CD14-positive monocyte (primary cell): ENCODE results near the gene ASTN2. TPM values are rescaled to one million over a fixed set of nuclear protein-coding genes. Genes with fewer than 3 reads are reported as not detected.
"Not testable (repeated sequence)": the region's sequence is repeated elsewhere in the genome, so short reads cannot be mapped to it uniquely, and the experiment has no call there.

Experiments used
- DNase-seq, 3 donors: peaks; one replicate each; pipeline ENCODE4 v3.0.0-alpha.2; 2011 to 2022
- H2AFZ ChIP-seq: 2 replicates; pipeline ENCODE4 v1.6.0; 2012; ENCODE audit warnings: mild to moderate bottlenecking, low read depth, low read length, inconsistent platforms; ENCODE audit not compliant: insufficient read depth, poor library complexity, severe bottlenecking
- H3K27ac ChIP-seq, 2 donors: 1 replicate in 1 of 2; 2 replicates in 1 of 2; pipeline ENCODE4 v1.5.1; 2012 to 2013; ENCODE audit warnings: low read length in 2 of 2, control low read depth in 1 of 2, inconsistent platforms in 1 of 2, low read depth in 1 of 2, mild to moderate bottlenecking in 1 of 2
- H3K27me3 ChIP-seq, 2 donors: one replicate each; pipeline versions ENCODE4 v1.6.0 to v1.6.1; 2011 to 2013; ENCODE audit warnings: low read length in 2 of 2; ENCODE audit not compliant: control insufficient read depth in 2 of 2, insufficient read depth in 2 of 2
- H3K36me3 ChIP-seq, 2 donors: replicated peaks in 1 of 2; 1 replicate in 1 of 2; 2 replicates in 1 of 2; pipeline versions ENCODE4 v1.5.1 to v1.6.1; 2012 to 2013; ENCODE audit warnings: low read length in 2 of 2, control low read depth in 1 of 2, inconsistent platforms in 1 of 2, mild to moderate bottlenecking in 1 of 2; ENCODE audit not compliant: insufficient read depth in 2 of 2, control insufficient read depth in 1 of 2
- H3K4me1 ChIP-seq, 2 donors: 1 replicate in 1 of 2; 2 replicates in 1 of 2; pipeline versions ENCODE4 v1.5.1 to v1.6.1; 2012 to 2013; ENCODE audit warnings: low read length in 2 of 2, control low read depth in 1 of 2, inconsistent platforms in 1 of 2, mild to moderate bottlenecking in 1 of 2, moderate library complexity in 1 of 2; ENCODE audit not compliant: insufficient read depth in 2 of 2, control insufficient read depth in 1 of 2
- H3K4me2 ChIP-seq: replicated peaks from 2 replicates; pipeline ENCODE3; 2012; ENCODE audit warnings: low read length, moderate library complexity, mild to moderate bottlenecking; ENCODE audit not compliant: poor library complexity, severe bottlenecking; ENCODE audit errors: extremely low read depth
- H3K4me3 ChIP-seq, 3 experiments: fragments of 200-600 bp in 1 of 3; sonication (generic) in 1 of 3; replicated peaks in 1 of 3; 1 replicate in 2 of 3; 2 replicates in 1 of 3; pipeline ENCODE4 v1.5.1; 2011 to 2013; ENCODE audit warnings: low read length in 3 of 3, mild to moderate bottlenecking in 3 of 3, control low read depth in 2 of 3, low read depth in 2 of 3, inconsistent platforms in 1 of 3, moderate library complexity in 1 of 3
- H3K79me2 ChIP-seq: 2 replicates; pipeline ENCODE4 v1.6.0; 2012; ENCODE audit warnings: mild to moderate bottlenecking, control low read depth, inconsistent platforms, low read length, moderate library complexity; ENCODE audit not compliant: insufficient read depth
- H3K9ac ChIP-seq: 2 replicates; pipeline ENCODE4 v1.6.0; 2017; ENCODE audit warnings: low read length, mild to moderate bottlenecking; ENCODE audit not compliant: insufficient read depth, poor library complexity, severe bottlenecking
- H3K9me3 ChIP-seq, 2 donors: replicated peaks in 1 of 2; 1 replicate in 1 of 2; 2 replicates in 1 of 2; pipeline versions ENCODE4 v1.5.1 to v1.6.1; 2012 to 2013; ENCODE audit warnings: low read length in 2 of 2, control low read depth in 1 of 2; ENCODE audit not compliant: control insufficient read depth in 1 of 2, insufficient read depth in 1 of 2
- H4K20me1 ChIP-seq: 2 replicates; pipeline ENCODE4 v1.6.0; 2012; ENCODE audit warnings: mild to moderate bottlenecking, low read length, control low read depth, moderate library complexity; ENCODE audit not compliant: insufficient read depth
- H3K27ac Mint-ChIP-seq, 7 donors: one replicate each; pipeline ENCODE4 v1.8.0; 2020; ENCODE audit warnings: mild to moderate bottlenecking in 7 of 7, mixed read lengths in 7 of 7, moderate library complexity in 6 of 7, inconsistent platforms in 2 of 7
- H3K27me3 Mint-ChIP-seq, 3 donors: one replicate each; pipeline ENCODE4 v1.8.0; 2021 to 2022; ENCODE audit warnings: low read depth in 3 of 3, mild to moderate bottlenecking in 3 of 3, mixed read lengths in 3 of 3, moderate library complexity in 3 of 3, inconsistent platforms in 1 of 3
- H3K36me3 Mint-ChIP-seq, 2 donors: one replicate each; pipeline ENCODE4 v1.8.0; 2020; ENCODE audit warnings: mixed read lengths in 2 of 2, inconsistent platforms in 1 of 2, mild to moderate bottlenecking in 1 of 2
- H3K4me1 Mint-ChIP-seq: one replicate; pipeline ENCODE4 v1.8.0; 2020; ENCODE audit warnings: mild to moderate bottlenecking, mixed read lengths
- H3K4me3 Mint-ChIP-seq, 2 donors: one replicate each; pipeline ENCODE4 v1.8.0; 2020; ENCODE audit warnings: mild to moderate bottlenecking in 2 of 2, mixed read lengths in 2 of 2, moderate library complexity in 1 of 2
- H3K9me3 Mint-ChIP-seq, 7 donors: one replicate each; pipeline ENCODE4 v1.8.0; 2020 to 2022; ENCODE audit warnings: mixed read lengths in 7 of 7, mild to moderate bottlenecking in 6 of 7, moderate library complexity in 6 of 7, inconsistent platforms in 2 of 7
- CTCF ChIP-seq: fragments of 200-600 bp; IDR thresholded peaks from one replicate; pipeline ENCODE4 v1.8.0; 2022; ENCODE audit warnings: antibody characterized with exemption, mild to moderate bottlenecking
- WGBS: methylation state at CpG from one replicate; pipeline ENCODE4 v1.1.5; 2013; ENCODE audit warnings: missing lambda C conversion rate; ENCODE audit not compliant: insufficient coverage; 5-methylcytosine and 5-hydroxymethylcytosine counted together
- intact Hi-C, 2 donors: fragments of 100-400 bp; cut with micrococcal nuclease; formaldehyde crosslinking; loops; one replicate each; pipeline versions ENCODE4 v1.15.0 to v1.15.1; 2023
- polyA plus RNA-seq, 3 donors: library from polyadenylated mRNA; depleted of rRNA in 1 of 3; unstranded in 2 of 3; stranded (reverse) in 1 of 3; fragments of 300-500 nt in 2 of 3; fragments of >200 nt in 1 of 3; fragmentation: Illumina TruSeq in 2 of 3; gene quantifications; 1 replicate in 2 of 3; 2 replicates in 1 of 3; pipeline ENCODE4 v1.2.3, GENCODE V29; 2012 to 2021

The ASTN2 gene
- polyA plus RNA-seq, 3 donors: not detected

GRCh38 chr9:116925121-116925520 is 489.7 kb downstream of the ASTN2 start:
- no peaks in the 10 kb centered on the region for H3K27me3 ChIP-seq
- no peaks in the 10 kb centered on the region for H4K20me1 ChIP-seq
- H3K27ac ChIP-seq: no peak overlapping the region
- Mint-ChIP-seq H3K36me3 (no peaks in the 10 kb centered on the region), H3K4me3 (no peak overlapping the region), H3K9me3 (peaks cover 0 to 6% (median 3%) of the 10 kb centered on the region in 7 donors), H3K27ac (no peak overlapping the region), H3K27me3 (peaks cover 0 to 9% (median 3%) of the 10 kb centered on the region in 3 donors), H3K4me1 (no peaks in the 10 kb centered on the region)
- no peak overlapping the region for H3K4me2 ChIP-seq
- H3K9ac ChIP-seq: no peak overlapping the region
- intact Hi-C loops: no loop called here
- no peak for TF ChIP-seq CTCF
- no peaks in the 10 kb centered on the region for H3K9me3 ChIP-seq
- H3K4me1 ChIP-seq: no peaks in the 10 kb centered on the region
- no peak for DNase-seq
- no peaks in the 10 kb centered on the region for H3K79me2 ChIP-seq
- H3K4me3 ChIP-seq: no peak overlapping the region
- no peaks in the 10 kb centered on the region for H3K36me3 ChIP-seq
- H2AFZ ChIP-seq: no peak overlapping the region

- Histone ChIP-seq H3K27ac (no peak overlapping the region), H3K79me2 (no peaks in the 10 kb centered on the region), H3K4me1 (no peaks in the 10 kb centered on the region), H3K4me3 (no peak overlapping the region), H4K20me1 (no peaks in the 10 kb centered on the region), H3K27me3 (no peaks in the 10 kb centered on the region), H3K9me3 (no peaks in the 10 kb centered on the region), H3K36me3 (no peaks in the 10 kb centered on the region), H2AFZ (no peak overlapping the region), H3K4me2 (no peak overlapping the region), H3K9ac (no peak overlapping the region)
- TF ChIP-seq CTCF: no peak
- Mint-ChIP-seq H3K9me3 (peaks cover 0 to 5% (median 3%) of the 10 kb centered on the region in 7 donors), H3K4me1 (no peaks in the 10 kb centered on the region), H3K27ac (peak overlapping the region in 1 of 7 donors; percentile 21), H3K36me3 (no peaks in the 10 kb centered on the region), H3K27me3 (peaks cover 0 to 9% (median 3%) of the 10 kb centered on the region in 3 donors), H3K4me3 (no peak overlapping the region)
- intact Hi-C loops: no loop called here
- no peak for DNase-seq
- WGBS: 100% methylated on average over 1 of the region's 6 CpGs
Observed at GRCh38 chr9:116924462-116925110, 490.3 kb downstream of the ASTN2 start.

- DNase-seq, H2AFZ ChIP-seq, H3K9ac ChIP-seq, H3K4me1 ChIP-seq, H3K9me3 Mint-ChIP-seq, H3K27ac Mint-ChIP-seq, H3K27ac ChIP-seq, H3K4me1 Mint-ChIP-seq, intact Hi-C loops, H3K4me3 Mint-ChIP-seq, H3K4me3 ChIP-seq, H3K36me3 Mint-ChIP-seq, H3K9me3 ChIP-seq, H3K4me2 ChIP-seq, H4K20me1 ChIP-seq, H3K79me2 ChIP-seq, H3K36me3 ChIP-seq, H3K27me3 ChIP-seq: not testable (repeated sequence)
- peaks cover 0 to 11% (median 0%) of the 10 kb centered on the region in 3 donors for H3K27me3 Mint-ChIP-seq
- no CpG with 5 or more reads among the region's 3 CpGs for WGBS
Observed at GRCh38 chr9:116917895-116918508, 496.9 kb downstream of the ASTN2 start.
